Stimulated activated CD4-positive, alpha-beta T cell treated with anti-CD3 and anti-CD28 coated beads, Interleukin-1b, Interleukin-23, amount 100 ng/mL, for 4 hours (primary cell): ENCODE measurements around the gene LCK.

Experiments
- DNase-seq, 2 donors: peaks; one replicate each; pipeline ENCODE4 v3.0.0-alpha.2; 2020; ENCODE audit warnings: low read depth in 2 of 2

Gene LCK

DNA sequence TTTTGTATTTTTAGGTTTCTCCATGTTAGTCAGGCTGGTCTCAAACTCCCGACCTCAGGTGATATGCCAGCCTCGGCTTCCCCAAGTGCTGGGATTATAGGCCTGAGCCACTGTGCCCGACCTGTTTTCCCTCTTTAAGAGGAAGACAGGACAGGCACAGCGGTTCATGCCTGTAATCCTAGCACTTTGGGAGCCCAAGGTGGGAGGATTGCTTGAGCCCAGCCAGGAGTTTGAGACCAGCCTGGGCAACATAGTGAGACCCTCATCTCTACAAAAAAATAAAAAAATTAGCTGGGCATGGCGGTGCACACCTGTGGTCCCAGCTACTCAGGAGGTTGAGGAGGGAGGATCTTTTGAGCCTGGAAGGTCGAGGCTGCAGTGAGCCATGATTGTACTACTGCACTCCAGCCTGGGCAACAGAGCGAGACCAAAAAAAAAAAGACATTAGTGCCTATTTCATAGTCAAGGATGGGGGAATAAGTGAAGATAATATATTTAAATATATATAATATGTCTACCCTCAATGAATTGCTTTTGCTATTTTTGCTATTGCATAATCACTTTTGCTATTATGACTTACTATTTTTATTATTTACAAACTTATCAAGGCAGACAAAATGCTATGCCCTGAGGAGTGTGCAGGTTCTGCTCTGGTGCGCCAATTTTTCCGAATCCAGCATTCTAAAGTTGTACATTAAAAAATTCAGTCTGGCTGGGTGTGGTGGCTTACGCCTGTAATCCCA is 67.2 kb downstream of the LCK start:
- DNase-seq = no peak

DNA sequence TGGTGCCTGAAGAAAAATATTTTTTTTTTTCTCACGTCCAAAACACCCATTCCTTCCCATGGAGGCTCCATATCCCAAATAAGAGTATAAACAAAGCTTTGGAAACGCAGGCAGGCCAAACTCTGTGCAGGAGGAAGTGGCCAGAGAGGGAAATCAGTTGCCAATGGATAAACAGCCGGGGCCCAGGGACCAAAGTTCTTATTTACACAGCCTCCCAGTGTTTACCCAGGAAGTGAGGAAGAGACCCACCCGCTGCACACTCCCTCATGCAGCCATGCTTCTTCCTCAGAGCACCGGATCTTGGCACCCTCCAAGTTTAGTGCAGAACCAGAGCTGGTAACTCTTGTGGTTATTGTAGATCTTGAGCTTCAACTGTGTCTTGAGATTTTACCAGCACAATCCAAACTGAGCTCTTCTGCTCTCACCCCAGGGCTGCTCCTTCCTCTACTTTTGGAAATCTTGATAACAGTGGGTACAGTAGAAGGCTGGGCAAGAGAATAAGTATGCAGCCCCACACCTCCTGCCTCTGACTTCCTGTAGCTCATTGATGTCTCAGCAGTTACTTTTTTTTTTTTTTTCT is 70.7 kb downstream of the LCK start:
- DNase-seq = no peak

DNA sequence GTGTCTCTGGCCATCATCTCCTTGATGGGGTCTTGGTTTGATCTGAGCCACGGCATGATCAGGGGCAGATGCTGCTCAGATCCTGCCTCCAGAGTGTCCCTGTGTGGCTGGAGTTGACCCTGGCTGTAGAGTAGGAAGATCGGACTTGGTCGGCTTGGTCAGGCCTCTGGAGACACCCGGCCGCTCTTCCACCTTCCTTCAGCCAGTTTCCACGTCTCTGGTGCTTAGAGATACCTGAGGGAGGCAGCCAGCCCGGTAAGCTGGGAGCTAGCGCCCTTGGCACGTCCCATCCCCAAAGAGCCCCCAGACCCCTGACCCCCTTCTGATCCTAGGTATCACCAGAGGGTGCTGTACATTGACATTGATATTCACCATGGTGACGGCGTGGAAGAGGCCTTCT is 76.1 kb downstream of the LCK start:
- no peak for DNase-seq

DNA sequence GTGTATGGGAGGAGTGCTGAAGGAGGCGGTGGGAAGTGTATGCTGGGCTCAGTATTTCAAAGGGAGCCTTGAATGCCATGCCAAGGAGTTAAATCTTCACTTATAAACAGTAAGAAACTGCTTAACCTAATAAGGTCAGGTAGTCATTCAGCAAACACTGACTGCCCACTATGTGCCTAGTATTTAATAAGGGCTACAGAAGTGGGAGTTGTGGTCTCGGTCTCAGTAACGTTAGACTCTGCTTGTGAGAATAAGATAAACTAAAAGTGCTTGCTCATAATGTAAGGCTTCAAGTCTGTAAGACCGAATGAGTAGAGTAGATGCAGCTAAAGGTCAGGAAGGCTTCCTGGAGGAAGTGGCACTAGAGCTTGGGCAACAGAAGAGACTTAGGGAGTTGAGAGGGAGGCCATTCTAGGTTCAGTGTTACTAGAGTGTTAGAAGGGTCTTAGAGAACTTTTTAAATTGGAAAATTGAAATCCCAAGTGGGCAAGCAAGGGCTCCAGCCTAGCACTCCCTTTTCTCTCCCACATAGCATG is 78.9 kb downstream of the LCK start:
- no peak for DNase-seq

DNA sequence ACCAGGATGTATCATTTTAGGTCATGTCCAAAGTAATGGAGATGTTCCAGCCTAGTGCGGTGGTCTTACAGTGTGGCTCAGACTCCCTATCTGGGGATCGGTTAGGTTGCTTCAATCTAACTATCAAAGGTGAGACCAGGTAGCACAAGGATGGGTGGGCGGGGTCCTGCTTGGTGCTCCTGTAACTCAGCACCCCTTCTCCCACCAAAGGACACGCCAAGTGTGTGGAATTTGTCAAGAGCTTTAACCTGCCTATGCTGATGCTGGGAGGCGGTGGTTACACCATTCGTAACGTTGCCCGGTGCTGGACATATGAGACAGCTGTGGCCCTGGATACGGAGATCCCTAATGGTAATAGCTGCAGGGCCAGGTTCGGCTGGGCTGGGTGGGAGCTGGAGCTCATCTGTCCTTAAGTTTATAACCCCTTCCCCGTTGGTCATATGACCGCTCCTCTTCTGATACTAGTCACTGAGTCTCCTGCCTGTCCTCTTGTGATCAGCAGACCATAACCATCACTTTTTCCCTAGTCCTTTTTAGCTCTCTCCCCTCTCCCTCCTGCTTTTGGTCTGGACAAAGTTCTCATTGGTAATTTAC is 79.6 kb downstream of the LCK start:
- DNase-seq = no peak

DNA sequence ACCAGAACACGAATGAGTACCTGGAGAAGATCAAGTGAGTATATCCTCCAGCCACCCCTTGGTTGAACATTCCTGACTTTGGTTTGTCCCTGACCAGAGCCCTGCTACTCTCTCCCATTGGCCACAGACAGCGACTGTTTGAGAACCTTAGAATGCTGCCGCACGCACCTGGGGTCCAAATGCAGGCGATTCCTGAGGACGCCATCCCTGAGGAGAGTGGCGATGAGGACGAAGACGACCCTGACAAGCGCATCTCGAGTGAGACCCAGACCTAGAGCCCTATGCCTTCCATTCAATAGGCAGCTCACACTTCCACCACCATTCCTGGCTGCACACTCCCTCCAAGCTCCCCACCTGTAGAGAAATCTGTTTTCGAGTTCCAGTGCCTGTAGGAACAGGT is 80.5 kb downstream of the LCK start:
- DNase-seq = no peak

DNA sequence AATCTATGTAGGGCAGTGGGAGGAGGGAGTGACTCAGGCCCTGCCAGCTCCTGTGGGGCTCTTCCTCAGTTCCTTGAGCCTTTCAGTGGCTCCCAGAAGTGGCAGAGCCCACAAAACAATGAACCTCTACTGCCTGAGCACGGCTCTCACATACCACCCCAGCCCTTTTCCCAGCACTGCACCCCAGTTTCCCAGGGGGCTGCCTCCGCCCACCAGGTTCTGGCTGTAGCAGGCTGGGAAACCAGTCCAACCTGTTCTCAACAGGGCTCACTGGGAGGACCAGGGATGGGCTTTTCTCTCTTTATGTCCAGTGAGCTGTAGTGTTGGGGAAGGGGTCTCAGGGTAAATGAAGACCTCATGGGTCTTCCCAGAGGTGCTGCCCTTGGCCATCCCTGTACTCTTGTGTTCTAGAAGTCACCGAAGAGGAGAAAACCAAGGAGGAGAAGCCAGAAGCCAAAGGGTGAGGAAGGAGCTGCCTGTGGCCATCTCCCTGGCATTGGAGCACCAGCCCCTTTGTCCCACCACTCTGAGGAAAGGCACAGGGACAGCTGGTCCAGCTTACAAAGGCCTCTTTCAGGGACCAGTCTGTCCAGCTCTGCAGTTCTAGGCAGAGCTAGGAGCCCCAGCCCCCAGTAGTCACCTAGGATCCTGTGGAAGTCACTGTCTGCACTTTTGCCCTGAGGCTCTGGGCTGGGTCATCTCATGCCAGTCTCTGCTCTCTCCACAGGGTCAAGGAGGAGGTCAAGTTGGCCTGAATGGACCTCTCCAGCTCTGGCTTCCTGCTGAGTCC is 81.4 kb downstream of the LCK start:
- DNase-seq = no peak

DNA sequence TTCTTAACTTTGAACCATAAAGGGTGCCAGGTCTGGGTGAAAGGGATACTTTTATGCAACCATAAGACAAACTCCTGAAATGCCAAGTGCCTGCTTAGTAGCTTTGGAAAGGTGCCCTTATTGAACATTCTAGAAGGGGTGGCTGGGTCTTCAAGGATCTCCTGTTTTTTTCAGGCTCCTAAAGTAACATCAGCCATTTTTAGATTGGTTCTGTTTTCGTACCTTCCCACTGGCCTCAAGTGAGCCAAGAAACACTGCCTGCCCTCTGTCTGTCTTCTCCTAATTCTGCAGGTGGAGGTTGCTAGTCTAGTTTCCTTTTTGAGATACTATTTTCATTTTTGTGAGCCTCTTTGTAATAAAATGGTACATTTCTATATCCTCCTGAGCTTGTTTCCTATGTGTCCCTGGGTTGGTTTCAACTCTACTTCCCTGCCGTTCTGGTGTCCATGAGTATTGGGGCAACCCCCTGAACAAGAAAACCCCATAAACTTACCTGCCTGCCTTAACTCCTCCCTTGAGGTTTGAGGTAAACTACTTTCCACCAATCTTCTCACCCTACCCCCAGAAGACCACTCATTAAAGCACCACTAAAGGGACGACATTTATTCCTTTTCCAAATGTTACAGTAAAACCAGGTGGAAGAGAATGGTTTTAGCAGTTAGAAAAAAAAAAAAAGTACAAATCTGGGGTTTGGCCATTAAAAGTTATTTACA is 82.3 kb downstream of the LCK start:
- DNase-seq = no peak

DNA sequence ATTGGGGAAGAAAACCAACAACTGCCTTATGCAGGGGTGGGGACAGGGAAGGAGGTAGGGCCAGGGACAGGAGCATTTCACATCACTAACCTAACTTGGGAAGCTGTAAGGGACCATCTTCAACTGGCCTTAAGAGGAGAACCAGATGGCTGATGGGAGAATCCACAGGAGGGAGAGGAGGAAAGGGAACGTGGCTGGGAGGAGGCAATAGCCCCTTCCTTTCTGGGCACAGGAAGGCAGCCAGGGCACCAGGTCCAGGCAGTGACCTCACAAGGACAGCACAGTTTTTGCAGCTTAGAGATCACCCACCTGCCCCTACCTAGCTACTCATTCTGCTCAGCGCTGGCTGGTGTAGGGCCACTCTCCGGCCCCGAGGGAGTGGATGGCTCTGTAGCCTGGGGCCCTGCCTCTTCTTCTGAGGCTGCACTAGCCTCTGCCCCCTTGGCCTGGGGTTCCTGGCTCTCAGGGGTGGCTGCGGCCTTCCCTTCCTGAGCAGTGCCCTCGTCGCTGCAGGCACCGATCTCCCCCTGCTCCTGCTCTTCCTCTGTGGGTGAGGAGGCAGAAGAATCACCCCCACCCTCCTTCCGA is 83.3 kb downstream of the LCK start:
- no peak for DNase-seq

DNA sequence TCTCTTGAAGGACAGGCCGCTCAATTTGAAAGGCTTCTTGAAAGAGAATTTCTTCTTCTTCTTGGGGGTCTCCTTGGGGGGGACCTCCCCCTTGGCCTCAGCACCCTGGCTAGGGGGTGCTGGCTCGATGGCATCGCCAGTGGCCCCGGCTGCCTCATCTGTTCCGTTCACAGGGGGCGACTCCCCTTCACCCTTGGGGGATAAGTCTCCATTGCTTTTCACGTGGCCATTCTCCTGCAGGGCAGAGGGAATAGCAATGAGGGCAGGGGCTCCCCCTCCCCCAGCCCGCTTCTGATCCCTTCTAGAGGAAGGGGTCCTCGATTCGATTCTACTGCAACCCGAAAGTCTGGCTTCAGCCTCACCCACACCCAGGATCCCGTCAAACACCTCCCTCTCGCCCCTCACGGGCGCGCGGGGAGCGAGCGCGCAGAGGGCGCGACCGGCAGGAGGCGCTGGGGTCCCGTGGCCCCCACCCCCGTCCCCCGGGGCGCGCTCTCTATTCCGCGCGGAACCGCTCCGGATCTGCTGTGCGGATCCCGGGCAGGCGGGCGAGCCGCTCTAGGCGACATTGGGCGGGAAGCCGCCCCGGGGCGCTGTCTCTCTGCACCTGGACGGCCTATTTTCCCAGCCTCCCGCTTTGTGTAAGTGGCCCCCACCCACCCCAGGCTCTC is 83.9 kb downstream of the LCK start:
- peak; percentile 60 for DNase-seq

DNA sequence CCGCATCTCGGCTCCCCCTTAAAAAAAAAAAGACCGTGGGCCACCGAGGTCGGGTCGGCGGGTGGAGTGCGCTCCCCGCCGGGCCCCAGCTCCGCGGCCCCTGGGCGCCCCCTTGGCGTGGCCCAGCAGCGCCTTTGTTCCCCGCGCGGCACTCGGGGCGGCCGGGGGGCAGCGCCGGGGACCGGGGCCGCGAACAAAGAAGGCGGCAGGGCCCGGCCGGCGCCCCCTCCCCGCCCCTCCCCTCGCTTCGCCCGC is 84.4 kb downstream of the LCK start:
- DNase-seq = no peak
